ENCODE measurements around the gene VEGFC.

The VEGFC gene

GRCh38 chr4:176680668-176681180, 112.0 kb downstream of the VEGFC start:
- no peaks in the 10 kb centered on the region for H3K4me1 ChIP-seq (ENCODE audit: insufficient read depth, low read length, severe bottlenecking)
- H2AFZ ChIP-seq (ENCODE audit: low read length) = no peak overlapping the region
- no peaks in the 10 kb centered on the region for H3K36me3 ChIP-seq (ENCODE audit: insufficient read depth, low read length)
- no peaks in the 10 kb centered on the region for H3K27me3 ChIP-seq (ENCODE audit: insufficient read depth, low read length)
- no peaks in the 10 kb centered on the region for H3F3A ChIP-seq (ENCODE audit: insufficient read depth, low read length)
- H3K4me2 ChIP-seq (ENCODE audit: low read length) = no peak overlapping the region
- no peaks in the 10 kb centered on the region for H4K20me1 ChIP-seq (ENCODE audit: insufficient read depth, low read length)
- no peaks in the 10 kb centered on the region for H3K9me3 ChIP-seq (ENCODE audit: low read length)
- H3K9me2 ChIP-seq (ENCODE audit: low read depth, low read length) = no peaks in the 10 kb centered on the region
- TF ChIP-seq EZH2 (IDR thresholded peaks at IDR 0.05; ENCODE audit: borderline replicate concordance, low read length) (no peak), CTCF (IDR thresholded peaks at IDR 0.05; ENCODE audit: low read length) (no peak)
- H3K27ac ChIP-seq (ENCODE audit: low read depth, low read length, poor library complexity, severe bottlenecking) = no peak overlapping the region
- H3K9ac ChIP-seq (ENCODE audit: low read length) = no peak overlapping the region
- H3K79me2 ChIP-seq (ENCODE audit: insufficient read depth, low read length) = no peaks in the 10 kb centered on the region
- no peak overlapping the region for H3K4me3 ChIP-seq (ENCODE audit: low read depth, low read length, poor library complexity, severe bottlenecking)

GRCh38 chr4:176676901-176677300, 115.8 kb downstream of the VEGFC start:
- no peaks in the 10 kb centered on the region for H3K27me3 ChIP-seq (ENCODE audit: insufficient read depth, low read length)
- no peak overlapping the region for H3K4me3 ChIP-seq (ENCODE audit: low read depth, low read length, poor library complexity, severe bottlenecking)
- H4K20me1 ChIP-seq (ENCODE audit: insufficient read depth, low read length) = no peaks in the 10 kb centered on the region
- no peak for TF ChIP-seq EZH2 (IDR thresholded peaks at IDR 0.05; ENCODE audit: borderline replicate concordance, low read length)
- no peak for TF ChIP-seq CTCF (IDR thresholded peaks at IDR 0.05; ENCODE audit: low read length)
- H3K4me1 ChIP-seq (ENCODE audit: insufficient read depth, low read length, severe bottlenecking) = no peaks in the 10 kb centered on the region
- no peak overlapping the region for H3K27ac ChIP-seq (ENCODE audit: low read depth, low read length, poor library complexity, severe bottlenecking)
- no peak overlapping the region for H3K4me2 ChIP-seq (ENCODE audit: low read length)
- H3K9me3 ChIP-seq (ENCODE audit: low read length) = no peaks in the 10 kb centered on the region
- no peak overlapping the region for H3K9ac ChIP-seq (ENCODE audit: low read length)
- H3K9me2 ChIP-seq (ENCODE audit: low read depth, low read length) = no peaks in the 10 kb centered on the region
- no peaks in the 10 kb centered on the region for H3F3A ChIP-seq (ENCODE audit: insufficient read depth, low read length)
- H3K36me3 ChIP-seq (ENCODE audit: insufficient read depth, low read length) = no peaks in the 10 kb centered on the region
- no peaks in the 10 kb centered on the region for H3K79me2 ChIP-seq (ENCODE audit: insufficient read depth, low read length)
- no peak overlapping the region for H2AFZ ChIP-seq (ENCODE audit: low read length)

- Histone ChIP-seq H3K27me3 (ENCODE audit: insufficient read depth, low read length) (no peaks in the 10 kb centered on the region), H3K9me3 (ENCODE audit: low read length) (no peaks in the 10 kb centered on the region), H3F3A (ENCODE audit: insufficient read depth, low read length) (no peaks in the 10 kb centered on the region), H2AFZ (ENCODE audit: low read length) (no peak overlapping the region), H3K36me3 (ENCODE audit: insufficient read depth, low read length) (no peaks in the 10 kb centered on the region), H3K9ac (ENCODE audit: low read length) (no peak overlapping the region), H3K79me2 (ENCODE audit: insufficient read depth, low read length) (no peaks in the 10 kb centered on the region), H3K9me2 (ENCODE audit: low read depth, low read length) (no peaks in the 10 kb centered on the region), H4K20me1 (ENCODE audit: insufficient read depth, low read length) (no peaks in the 10 kb centered on the region), H3K4me2 (ENCODE audit: low read length) (no peak overlapping the region), H3K4me3 (ENCODE audit: low read depth, low read length, poor library complexity, severe bottlenecking) (no peak overlapping the region), H3K4me1 (ENCODE audit: insufficient read depth, low read length, severe bottlenecking) (no peaks in the 10 kb centered on the region), H3K27ac (ENCODE audit: low read depth, low read length, poor library complexity, severe bottlenecking) (no peak overlapping the region)
- no peak for TF ChIP-seq EZH2 (IDR thresholded peaks at IDR 0.05; ENCODE audit: borderline replicate concordance, low read length)
- TF ChIP-seq CTCF (IDR thresholded peaks at IDR 0.05; ENCODE audit: low read length) = no peak
These were observed 116.9 kb downstream of the VEGFC start for GRCh38 chr4:176675810-176676209.

Data from OCI-LY1 (cell line).